ENCODE results near the gene EYA2.

DNA sequence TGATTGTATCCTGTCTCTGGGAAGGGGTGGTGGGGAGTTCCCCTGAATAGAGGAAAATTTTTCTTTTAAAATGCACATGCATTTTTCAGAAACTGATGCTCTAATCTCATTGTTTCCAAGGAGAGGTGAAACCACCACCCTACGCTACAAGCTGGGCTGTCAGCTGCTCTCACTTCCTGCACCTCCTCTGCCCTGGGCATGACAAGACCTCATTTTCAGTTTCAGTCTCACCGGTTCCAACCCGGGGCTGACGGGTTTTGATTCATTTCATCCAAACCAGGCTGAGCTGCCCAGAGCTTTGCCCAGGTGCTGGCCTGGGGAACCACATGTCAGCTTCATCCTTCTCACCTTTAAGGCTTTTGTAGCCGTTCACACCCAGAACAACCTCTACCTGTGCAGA lies 99.7 kb downstream of the EYA2 start:
- TF ChIP-seq, protein P1, sequence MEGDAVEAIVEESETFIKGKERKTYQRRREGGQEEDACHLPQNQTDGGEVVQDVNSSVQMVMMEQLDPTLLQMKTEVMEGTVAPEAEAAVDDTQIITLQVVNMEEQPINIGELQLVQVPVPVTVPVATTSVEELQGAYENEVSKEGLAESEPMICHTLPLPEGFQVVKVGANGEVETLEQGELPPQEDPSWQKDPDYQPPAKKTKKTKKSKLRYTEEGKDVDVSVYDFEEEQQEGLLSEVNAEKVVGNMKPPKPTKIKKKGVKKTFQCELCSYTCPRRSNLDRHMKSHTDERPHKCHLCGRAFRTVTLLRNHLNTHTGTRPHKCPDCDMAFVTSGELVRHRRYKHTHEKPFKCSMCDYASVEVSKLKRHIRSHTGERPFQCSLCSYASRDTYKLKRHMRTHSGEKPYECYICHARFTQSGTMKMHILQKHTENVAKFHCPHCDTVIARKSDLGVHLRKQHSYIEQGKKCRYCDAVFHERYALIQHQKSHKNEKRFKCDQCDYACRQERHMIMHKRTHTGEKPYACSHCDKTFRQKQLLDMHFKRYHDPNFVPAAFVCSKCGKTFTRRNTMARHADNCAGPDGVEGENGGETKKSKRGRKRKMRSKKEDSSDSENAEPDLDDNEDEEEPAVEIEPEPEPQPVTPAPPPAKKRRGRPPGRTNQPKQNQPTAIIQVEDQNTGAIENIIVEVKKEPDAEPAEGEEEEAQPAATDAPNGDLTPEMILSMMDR (conservative IDR thresholded peaks at IDR 0.05; ENCODE audit: low read depth, low read length) = no peak
- no peak for TF ChIP-seq EZH2 (IDR thresholded peaks at IDR 0.05; ENCODE audit: borderline replicate concordance, low read depth, low read length, poor library complexity, severe bottlenecking)

All from A673 (cell line).